Adipose tissue (tissue), 3 donors: ENCODE results near the gene FUT8. TPM values are rescaled to one million over a fixed set of nuclear protein-coding genes. Genes with fewer than 3 reads are reported as not detected.

Experiments
- H3K27ac ChIP-seq: one replicate; pipeline ENCODE4 v1.5.1; 2013; ENCODE audit warnings: low read depth, low read length
- WGBS, 3 donors: extraction: QIAGEN DNeasy Blood & Tissue Kit; methylation state at CpG; one replicate each; pipeline ENCODE4 v1.1.7; 2013; 5-methylcytosine and 5-hydroxymethylcytosine counted together
- polyA plus RNA-seq, 3 donors: library from polyadenylated mRNA; stranded (reverse); fragments of 200-250 nt; gene quantifications; one replicate each; pipeline ENCODE4 v1.2.3, GENCODE V29; 2013
- donor health status: healthy with polysubstance abuse.
- donor health status: Bipolar disorder and iron deficiency.
- donor health status: healthy.

The FUT8 gene
- polyA plus RNA-seq, 3 donors: 10.7 to 14.7 (median 11.4) TPM

DNA sequence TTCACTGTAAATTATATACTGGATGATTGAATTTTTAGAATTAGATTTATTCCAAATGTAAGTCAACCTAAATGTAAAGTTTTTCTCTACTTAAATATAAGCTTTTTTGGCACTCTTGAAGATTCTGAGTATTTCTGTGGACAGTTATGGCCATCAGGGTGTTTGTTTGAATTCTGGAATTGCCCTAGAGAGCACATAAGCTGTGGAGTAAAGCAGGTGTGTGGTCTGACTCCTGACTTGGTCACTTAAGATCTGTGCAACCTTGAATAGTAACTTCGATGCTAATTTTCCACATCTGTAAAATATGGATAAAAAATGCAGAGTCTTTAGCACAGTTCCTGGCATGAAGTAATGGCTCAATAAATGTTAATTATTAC is 64.4 kb downstream of the FUT8 start:
- WGBS, 3 donors: 39 to 93% (median 87%) methylated on average over 1 of the region's 1 CpG
- no peak overlapping the region for H3K27ac ChIP-seq

DNA sequence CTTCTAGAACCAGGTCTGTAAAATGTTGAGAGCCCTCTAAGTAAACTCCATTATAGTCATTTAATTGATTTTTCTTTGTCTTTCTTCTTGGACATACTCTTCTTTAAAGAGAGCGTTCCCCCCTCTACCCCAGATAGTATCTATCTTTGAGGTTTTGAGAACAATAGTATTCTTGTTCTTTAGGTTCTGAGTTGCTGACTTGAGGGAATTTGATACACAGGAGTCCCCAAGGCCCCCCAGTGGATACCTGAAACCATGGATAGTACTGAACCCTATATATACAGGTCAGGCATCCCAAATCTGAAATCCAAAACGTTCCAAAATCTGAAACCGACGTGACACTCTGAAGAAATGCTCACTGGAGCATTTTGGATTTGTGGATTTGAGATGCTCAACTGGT is 65.5 kb downstream of the FUT8 start:
- WGBS, 3 donors: 94 to 95% (median 95%) methylated on average over 4 of the region's 4 CpGs
- H3K27ac ChIP-seq: no peak overlapping the region

DNA sequence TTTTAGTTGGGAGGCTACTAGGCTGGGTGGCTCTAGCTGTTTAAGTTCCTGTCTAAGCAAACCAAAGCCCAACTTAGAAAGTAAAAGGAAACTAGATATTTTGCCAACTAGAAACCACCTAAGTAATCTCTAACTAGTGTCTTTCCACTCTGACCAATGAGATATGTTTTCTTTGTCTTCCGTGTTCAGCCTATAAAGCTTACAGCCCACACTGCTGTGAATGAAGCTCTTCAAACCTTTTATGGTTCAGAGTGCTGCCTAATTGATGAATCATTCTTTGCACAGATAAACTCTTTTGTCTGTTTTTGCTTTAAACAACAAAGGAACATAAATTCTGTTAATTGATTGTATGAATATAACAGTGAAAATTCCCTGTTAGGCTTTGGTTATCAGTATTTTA is 66.1 kb downstream of the FUT8 start:
- 78 to 90% (median 84%) methylated on average over 1 of the region's 1 CpG for WGBS, 3 donors
- no peak overlapping the region for H3K27ac ChIP-seq

DNA sequence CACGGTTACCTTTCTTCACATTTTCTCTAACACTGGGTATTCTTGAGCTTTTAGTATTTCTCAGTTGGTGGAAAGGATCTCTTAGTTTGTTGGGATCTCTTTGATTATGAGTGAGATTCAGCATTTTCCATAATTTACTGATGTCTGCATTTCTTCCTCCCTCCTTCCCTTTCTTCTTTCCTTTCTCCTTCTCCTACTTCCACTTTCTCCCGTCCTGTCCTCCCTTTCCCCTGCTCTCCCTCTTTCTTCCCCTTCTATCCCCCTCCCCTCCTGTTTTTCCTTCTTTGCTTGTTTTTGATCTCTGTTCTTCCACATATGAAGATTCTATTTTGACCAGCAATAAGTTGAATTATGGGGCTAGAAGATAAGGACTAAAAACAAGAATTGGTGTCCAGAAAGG is 66.9 kb downstream of the FUT8 start:
- 78 to 99% (median 82%) methylated on average over 2 of the region's 2 CpGs for WGBS, 3 donors
- H3K27ac ChIP-seq: no peak overlapping the region

DNA sequence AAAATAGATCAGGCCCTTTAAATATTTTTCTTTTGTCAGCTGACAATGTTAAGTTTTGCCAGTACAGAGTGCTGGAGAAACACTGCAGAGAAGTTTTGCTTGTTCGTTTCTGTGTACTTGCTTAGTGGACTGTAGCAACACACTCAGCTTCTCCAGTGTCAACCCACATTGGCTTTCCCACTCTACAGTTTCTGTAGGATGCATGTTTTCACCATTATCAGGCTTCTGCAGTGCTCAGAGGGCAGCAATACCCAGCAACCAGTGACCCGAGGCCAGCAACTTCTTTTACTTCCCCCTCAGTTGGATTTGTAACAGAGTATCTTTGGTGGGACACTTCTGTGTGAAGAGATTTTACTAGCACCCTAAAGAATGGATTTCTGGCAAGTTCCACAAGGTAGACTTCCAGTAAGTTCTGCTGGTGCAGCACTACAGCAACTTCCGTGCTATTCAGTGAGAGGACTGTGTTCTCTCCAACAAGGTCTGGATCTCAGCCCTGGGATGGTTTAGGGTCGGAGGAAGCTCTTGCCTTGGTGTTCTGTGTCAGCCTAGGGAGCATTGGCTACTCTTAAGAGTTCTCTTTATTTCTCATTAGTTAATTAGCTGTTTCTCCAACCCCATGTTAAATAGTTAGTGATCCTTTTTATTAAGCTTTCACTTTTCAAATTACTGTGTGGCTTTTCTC is 70.4 kb downstream of the FUT8 start:
- no peak overlapping the region for H3K27ac ChIP-seq

DNA sequence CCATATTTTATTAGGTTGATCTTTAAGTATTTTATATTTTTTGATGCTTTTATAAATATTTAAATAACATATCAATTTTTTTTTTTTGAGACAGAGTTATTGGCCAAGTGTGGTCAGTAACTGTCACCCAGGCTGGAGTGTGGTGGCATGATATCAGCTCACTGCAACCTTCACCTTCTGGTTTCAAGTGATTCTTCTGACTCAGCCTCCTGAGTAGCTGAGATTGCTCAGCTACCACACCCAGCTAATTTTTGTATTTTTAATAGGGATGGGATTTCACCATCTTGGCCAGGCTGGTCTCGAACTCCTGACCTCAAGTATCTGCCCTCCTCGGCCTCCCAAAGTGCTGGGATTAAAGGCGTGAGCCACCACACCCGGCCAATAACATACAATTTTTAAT is 71.1 kb downstream of the FUT8 start:
- no peak overlapping the region for H3K27ac ChIP-seq
- 94 to 97% (median 96%) methylated on average over 4 of the region's 4 CpGs for WGBS, 3 donors

More for the DNA sequence above, 70.4 kb downstream of the FUT8 start:
- 64 to 70% (median 66%) methylated on average over 4 of the region's 4 CpGs for WGBS, 3 donors

DNA sequence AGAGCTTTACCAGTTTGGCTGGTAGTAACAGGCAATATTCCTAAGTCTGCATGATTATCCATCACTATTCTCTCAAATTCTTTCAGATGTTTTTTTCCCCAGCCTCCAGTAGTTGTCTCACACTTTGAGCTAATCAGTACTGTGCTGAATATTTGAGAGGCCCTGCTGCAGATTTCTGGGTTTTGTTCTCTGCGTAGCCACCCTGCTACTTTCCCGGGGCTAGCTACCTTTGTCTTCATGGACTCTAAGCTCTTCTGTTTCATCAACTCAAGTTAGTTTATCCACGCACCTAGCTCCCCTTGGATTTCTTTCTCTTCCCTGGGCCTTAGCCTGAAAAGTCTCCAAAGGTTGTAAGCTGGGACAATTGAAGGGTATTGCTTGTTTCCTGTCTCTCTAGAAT is 73.0 kb downstream of the FUT8 start:
- 70 to 90% (median 87%) methylated on average over 3 of the region's 3 CpGs for WGBS, 3 donors
- no peak overlapping the region for H3K27ac ChIP-seq

DNA sequence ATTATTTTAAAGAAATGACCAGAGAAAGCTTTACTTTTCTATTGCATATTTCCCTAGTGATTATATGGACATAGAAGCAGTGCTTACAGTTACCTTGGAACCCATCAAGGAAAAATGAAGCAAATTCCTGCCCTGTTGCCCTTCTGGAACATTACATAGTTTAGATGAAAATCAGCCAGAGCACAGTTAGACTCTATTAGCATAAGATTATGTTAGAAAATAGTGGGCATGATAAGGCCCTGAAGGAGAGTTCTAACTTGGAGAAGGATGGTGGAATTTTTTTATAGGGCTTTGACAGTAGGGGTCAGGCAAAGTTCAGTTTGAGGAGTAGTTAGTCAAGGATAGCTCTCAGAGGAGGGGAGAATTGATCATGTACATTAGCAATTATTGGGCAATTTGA is 74.3 kb downstream of the FUT8 start:
- no peak overlapping the region for H3K27ac ChIP-seq

DNA sequence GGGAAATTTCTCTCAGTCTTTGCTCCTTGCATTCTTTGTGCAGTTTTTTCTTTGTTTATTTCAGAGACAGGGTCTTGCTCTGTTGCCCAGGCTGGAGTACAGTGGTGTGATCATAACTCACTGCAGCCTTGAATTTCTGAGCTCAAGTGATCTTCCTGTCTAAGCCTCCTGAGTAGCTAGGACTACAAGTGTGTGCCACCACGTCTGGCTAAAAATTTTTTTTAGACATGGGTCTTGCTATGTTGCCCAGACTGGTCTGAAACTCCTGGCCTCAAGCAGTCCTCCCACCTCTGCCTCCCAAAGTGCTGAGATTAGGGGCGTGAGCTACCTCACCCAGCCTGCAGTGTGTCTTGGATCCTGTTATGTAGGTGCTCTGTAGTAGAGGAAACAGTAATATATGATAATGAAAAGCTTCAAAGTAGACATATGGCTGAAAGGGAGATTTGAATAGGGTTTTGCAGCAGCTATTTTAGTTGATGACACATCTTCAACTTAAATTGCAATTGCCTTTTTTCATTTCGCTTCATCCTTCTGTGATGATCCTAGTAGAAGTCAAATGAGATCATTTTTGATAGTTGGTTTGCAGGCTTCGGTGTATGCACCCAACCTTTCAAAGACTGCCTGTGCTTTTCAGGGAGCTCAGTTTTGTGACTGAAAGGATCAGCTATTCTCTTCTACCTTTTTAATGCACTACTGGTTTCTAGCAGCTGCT is 75.4 kb downstream of the FUT8 start:
- 92 to 94% (median 92%) methylated on average over 4 of the region's 4 CpGs for WGBS, 3 donors

DNA sequence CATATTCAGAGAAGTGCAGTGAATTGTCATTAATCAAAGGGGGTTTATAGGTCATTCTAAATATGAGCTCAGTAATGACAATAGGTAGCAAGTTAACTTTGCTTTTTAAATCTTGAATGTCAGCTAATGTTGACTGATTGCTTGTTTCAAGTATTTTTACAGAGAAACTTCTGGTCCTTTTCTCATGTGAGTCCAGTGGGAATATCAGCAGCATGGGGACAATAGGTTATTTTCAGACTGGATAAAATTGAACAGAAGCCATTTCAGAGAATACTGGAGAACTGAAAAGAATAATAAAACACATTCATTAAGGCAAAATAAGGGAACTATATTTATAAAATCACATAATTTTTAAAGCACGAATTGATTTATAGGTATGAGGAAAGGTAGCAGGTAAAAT is 78.7 kb downstream of the FUT8 start:
- no peak overlapping the region for H3K27ac ChIP-seq
- 41 to 76% (median 65%) methylated on average over 1 of the region's 1 CpG for WGBS, 3 donors

More for the DNA sequence above, 75.4 kb downstream of the FUT8 start:
- H3K27ac ChIP-seq: no peak overlapping the region

DNA sequence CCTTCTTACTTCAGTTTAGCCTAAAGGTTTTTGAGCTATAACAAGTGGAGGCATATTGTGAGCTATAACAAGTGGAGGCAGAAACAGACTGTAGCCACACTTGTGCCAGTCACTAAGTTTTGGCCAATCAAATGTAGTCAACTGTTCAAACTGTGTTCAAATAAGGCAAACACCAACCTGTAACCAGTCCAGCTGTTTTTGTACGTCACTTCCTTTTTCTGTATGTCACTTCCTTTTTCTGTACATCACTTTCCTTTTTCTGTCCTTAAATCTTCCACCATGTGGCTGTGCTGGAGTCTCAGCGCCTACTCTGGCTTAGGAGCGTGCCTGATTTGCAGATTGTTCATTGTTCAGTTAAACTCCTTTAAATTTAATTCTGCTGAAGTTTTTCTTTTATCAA is 79.7 kb downstream of the FUT8 start:
- 91 to 93% (median 93%) methylated on average over 3 of the region's 3 CpGs for WGBS, 3 donors
- H3K27ac ChIP-seq: no peak overlapping the region

DNA sequence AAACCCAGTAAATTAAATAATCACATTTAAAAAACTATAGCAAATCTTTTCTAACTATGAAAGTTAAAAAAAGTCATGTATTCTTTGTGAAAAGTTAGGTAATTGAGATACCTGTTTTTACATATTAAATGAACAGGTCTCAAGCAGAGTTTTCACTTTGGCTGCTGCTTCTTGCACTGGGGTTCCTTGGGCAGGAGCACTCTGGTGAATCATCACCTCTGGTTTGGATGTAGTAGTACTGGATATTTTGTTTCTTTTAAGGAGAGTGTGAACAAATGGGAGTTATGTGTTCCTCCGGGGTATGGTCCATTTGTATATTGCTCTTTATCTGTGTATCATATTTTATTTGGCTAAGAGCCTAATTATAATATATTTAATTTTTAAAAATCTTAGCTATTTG is 82.7 kb downstream of the FUT8 start:
- H3K27ac ChIP-seq: no peak overlapping the region
- 79 to 95% (median 94%) methylated on average over 1 of the region's 1 CpG for WGBS, 3 donors

DNA sequence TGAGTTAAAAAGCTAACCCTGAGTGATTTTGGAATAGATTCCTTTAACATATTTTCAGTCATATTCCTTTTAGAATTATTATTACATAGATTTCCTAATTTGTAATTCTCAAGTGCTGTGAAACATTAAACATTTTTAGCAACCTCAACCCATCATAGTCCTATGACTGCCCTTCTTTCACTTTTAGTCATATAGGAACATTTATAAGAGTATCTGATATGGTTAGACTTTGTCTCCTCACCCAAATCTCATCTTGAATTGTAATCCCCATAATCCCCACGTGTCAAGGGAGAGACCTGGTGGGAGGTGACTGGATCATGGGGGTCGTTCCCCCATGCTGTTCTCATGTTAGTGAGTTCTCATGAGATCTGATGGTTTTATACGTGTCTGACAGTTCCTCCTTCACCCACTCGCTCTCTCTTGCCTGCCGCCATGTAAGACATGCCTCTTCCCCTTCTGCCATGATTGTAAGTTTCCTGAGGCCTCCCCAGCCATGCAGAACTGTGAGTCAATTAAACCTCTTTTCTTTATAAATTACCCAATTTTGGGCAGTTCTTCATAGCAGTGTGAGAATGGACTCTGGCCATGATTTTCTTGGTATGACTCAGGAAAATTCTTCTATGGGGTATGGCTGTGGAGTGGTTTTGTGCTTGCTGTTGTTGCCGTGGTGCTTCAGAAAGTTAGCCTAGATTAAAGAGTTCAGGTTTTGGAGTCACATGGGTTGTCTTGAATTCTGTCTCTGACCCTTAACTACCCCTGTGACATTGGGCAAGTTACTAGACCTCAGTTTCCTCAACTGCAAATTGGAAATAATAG is 83.9 kb downstream of the FUT8 start:
- H3K27ac ChIP-seq: no peak overlapping the region
- WGBS, 3 donors: 94 to 99% (median 98%) methylated on average over 6 of the region's 6 CpGs

DNA sequence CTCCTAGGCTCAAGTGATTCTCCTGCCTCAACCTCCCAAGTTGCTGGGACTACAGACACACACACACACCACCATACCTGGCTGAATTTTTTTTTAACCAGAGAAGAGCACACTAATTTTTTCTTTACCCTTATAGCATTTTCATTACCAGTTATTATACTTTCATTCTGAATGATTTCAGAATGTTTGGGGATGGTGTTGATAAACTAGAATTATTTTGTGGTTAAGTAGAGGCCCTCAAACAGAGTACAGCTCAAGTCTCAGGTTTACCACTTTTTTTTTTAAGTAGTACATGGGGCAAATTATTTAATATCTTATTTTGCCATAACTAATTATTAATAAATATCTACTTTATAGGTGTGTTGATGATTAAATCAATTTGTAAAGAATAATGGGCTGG is 86.6 kb downstream of the FUT8 start:
- H3K27ac ChIP-seq: no peak overlapping the region

DNA sequence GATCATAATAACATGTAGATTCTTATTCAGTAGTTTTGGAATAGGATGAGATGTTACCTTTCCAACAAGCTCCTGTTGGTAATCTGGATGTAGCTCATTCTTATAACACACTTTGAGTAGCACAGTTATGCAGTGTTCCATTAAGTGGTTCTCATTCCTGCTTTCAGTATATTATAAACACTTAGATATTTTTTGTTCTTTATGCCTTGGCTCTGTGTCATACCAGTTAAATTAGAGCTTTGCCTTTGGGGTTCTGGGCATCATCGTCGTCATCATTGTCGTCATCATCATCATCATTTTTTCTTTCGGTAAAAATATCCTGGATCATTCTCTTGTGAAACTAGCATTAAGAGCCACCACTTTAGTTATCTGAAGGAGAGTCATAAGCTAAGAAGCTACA is 87.5 kb downstream of the FUT8 start:
- H3K27ac ChIP-seq: no peak overlapping the region
- WGBS, 3 donors: 96 to 98% (median 97%) methylated on average over 4 of the region's 4 CpGs

DNA sequence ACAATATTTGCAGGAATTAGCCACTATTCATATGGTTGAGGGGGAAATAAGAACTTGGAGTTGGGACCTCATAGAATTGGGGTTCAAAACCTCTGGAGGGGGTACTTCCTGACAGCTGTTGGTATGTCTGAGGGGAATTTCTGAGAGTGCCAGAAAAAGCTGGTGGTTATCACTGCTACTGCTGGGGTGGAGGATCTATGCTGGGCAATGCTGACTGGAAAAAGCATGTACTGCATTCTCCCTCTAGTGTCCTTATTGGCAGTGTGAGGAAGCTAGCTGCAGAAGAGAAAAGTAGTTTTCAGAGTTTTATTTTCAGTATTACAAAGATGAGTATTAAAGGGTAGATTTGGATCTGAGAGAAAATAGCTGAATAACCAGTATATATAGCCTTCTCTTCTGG is 88.8 kb downstream of the FUT8 start:
- H3K27ac ChIP-seq: no peak overlapping the region

DNA sequence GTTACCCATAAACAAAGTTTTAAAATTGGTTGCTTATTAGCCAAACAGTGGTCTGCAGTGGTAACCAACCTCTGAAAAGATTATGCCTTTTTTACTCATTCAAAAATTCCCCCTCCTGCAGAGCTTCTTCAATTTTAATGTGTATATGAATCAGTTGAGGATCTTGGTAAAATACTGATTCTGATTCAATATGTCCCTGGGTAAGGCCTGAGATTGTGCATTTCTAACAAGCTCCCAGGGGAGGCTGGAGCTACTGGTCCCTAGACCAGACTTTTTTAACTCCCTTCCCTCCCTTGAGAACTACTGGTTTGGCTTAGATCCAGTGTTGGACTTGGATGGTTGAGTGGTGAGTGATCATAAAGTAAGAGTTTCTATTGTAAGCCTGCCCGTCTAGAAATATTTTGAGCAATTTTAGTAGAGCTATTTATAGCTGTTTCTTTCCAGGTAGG is 90.2 kb downstream of the FUT8 start:
- H3K27ac ChIP-seq: no peak overlapping the region
- WGBS, 3 donors: 68 to 85% (median 69%) methylated on average over 1 of the region's 1 CpG

DNA sequence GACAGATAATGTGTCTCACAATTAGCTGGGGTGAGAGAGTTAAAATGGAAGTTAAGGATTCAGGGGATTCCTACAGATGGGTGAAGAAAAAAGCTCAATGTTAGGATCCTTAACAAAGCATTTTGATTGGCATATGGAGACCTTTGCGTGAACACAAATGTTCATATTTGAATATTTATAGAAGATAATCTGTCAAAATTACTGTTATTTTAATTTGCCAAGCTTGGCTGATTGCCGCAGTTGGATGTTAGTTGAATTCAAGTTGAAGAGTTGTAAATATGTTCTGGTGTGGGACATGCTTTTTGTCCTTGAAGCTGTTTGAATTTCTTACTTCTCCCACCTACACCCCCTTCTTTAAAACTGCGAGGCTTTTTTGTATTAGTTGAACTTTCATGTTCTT is 91.2 kb downstream of the FUT8 start:
- 52 to 93% (median 86%) methylated on average over 3 of the region's 3 CpGs for WGBS, 3 donors

DNA sequence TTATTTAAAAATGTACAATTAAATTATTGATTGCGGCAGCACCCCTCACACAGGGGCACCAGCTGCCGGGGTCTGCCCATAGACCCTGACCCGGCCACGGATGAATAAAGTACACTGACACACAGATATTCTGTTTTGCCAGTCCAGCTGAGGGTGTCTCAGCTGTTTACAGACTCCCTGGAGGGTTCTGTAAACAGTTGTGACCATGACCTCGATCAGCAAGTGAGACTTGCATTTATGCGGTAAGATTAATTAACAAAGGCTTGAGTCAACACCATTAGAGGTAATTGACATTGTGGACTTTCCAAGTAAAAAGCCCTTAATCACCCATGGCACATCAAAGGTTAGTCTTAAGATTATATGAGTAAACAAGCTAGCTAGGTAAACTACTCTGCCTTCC is 94.3 kb downstream of the FUT8 start:
- WGBS, 3 donors: 31 to 77% (median 71%) methylated on average over 6 of the region's 6 CpGs
- no peak overlapping the region for H3K27ac ChIP-seq

More for the DNA sequence above, 91.2 kb downstream of the FUT8 start:
- no peak overlapping the region for H3K27ac ChIP-seq
